Endothelial cell of umbilical vein (primary cell): Measurements from ENCODE around the gene DEPDC5. TPM values are rescaled to one million over a fixed set of nuclear protein-coding genes. Genes with fewer than 3 reads are reported as not detected.

Experiments used
- BruUV-seq: library from RNA; stranded (reverse); fragments of 400-500 nt; replicated peaks from 2 replicates; lab custom pipeline; 2021; lab: Mats Ljungman, UMichigan
- CTCF ChIA-PET: fragments of 300-600, 350-600 bp; sonication (Branson Sonifier 250); formaldehyde crosslinking; loops from one replicate; lab custom pipeline; 2021; ENCODE audit warnings: antibody characterized with exemption, inconsistent platforms; lab: Charles Lee
- POLR2A ChIA-PET: fragments of 300-600, 350-600 bp; sonication (Branson Sonifier 250); formaldehyde crosslinking; loops from one replicate; lab custom pipeline; 2021; ENCODE audit warnings: antibody characterized with exemption, inconsistent platforms; lab: Charles Lee
- DNase-seq: peaks from one replicate; pipeline ENCODE4 v3.0.0-alpha.2; 2011; ENCODE audit warnings: low read depth, low spot score
- FAIRE-seq: peaks from 2 replicates; lab custom pipeline; 2011; peaks lifted over from hg19 to GRCh38; lab: Jason Lieb, UNC
- H2AFZ ChIP-seq: 2 replicates; pipeline ENCODE4 v1.6.0; 2012; ENCODE audit warnings: low read depth, low read length, control low read depth, inconsistent platforms
- H3K27ac ChIP-seq: 2 replicates; pipeline ENCODE4 v1.5.1; 2011; ENCODE audit warnings: low read depth, mild to moderate bottlenecking, control low read depth, low read length, moderate library complexity; ENCODE audit not compliant: insufficient read depth
- H3K27me3 ChIP-seq, 2 experiments: 2 replicates each; pipeline versions ENCODE4 v1.6.0 to v1.6.1; 2011; ENCODE audit warnings: low read length in 2 of 2, mixed read lengths in 1 of 2; ENCODE audit not compliant: control insufficient read depth in 2 of 2, insufficient read depth in 2 of 2
- H3K36me3 ChIP-seq, 2 experiments: 2 replicates in 1 of 2; 3 replicates in 1 of 2; pipeline ENCODE4 v1.5.1; 2011; ENCODE audit warnings: low read length in 2 of 2, mild to moderate bottlenecking in 1 of 2, moderate library complexity in 1 of 2; ENCODE audit not compliant: control insufficient read depth in 2 of 2, insufficient read depth in 2 of 2; ENCODE audit errors: extremely low read depth in 1 of 2
- H3K4me1 ChIP-seq: 3 replicates; pipeline ENCODE4 v1.5.1; 2011; ENCODE audit warnings: mild to moderate bottlenecking, low read length; ENCODE audit not compliant: control insufficient read depth, insufficient read depth; ENCODE audit errors: extremely low read depth
- H3K4me2 ChIP-seq: 2 replicates; pipeline ENCODE4 v1.6.1; 2011; ENCODE audit warnings: low read length, control low read depth, mixed read lengths; ENCODE audit not compliant: insufficient read depth
- H3K4me3 ChIP-seq, 3 experiments: fragments of 200-600 bp in 1 of 3; sonication (generic), shearing (Covaris generic) in 1 of 3; replicated peaks in 1 of 3; 2 replicates each; pipeline ENCODE4 v1.5.1; 2011 to 2016; ENCODE audit warnings: control low read depth in 3 of 3, low read length in 3 of 3, mild to moderate bottlenecking in 2 of 3, inconsistent platforms in 1 of 3, low read depth in 1 of 3, moderate library complexity in 1 of 3; ENCODE audit not compliant: insufficient read depth in 1 of 3
- H3K79me2 ChIP-seq: 2 replicates; pipeline ENCODE4 v1.6.0; 2012; ENCODE audit warnings: low read length, inconsistent platforms; ENCODE audit not compliant: control insufficient read depth, insufficient read depth
- H3K9ac ChIP-seq: replicated peaks from 2 replicates; pipeline ENCODE3; 2011; ENCODE audit warnings: low read length, control low read depth; ENCODE audit not compliant: insufficient read depth; ENCODE audit errors: extremely low read depth
- H3K9me1 ChIP-seq: replicated peaks from 3 replicates; pipeline ENCODE4 v1.6.0; 2011; ENCODE audit warnings: mild to moderate bottlenecking, low read length; ENCODE audit not compliant: control insufficient read depth, insufficient read depth; ENCODE audit errors: extremely low read depth
- H3K9me3 ChIP-seq: replicated peaks from 2 replicates; pipeline ENCODE4 v1.5.1; 2012; ENCODE audit warnings: low read length, inconsistent platforms; ENCODE audit not compliant: control insufficient read depth, insufficient read depth
- H4K20me1 ChIP-seq: replicated peaks from 2 replicates; pipeline ENCODE3; 2011; ENCODE audit warnings: mild to moderate bottlenecking, low read length; ENCODE audit not compliant: control insufficient read depth, insufficient read depth; ENCODE audit errors: extremely low read depth
- CTCF ChIP-seq, 2 donors: IDR thresholded peaks; 1 replicate in 1 of 2; 2 replicates in 1 of 2; pipeline ENCODE4 v1.5.1; 2011; ENCODE audit warnings: low read length in 2 of 2, mild to moderate bottlenecking in 2 of 2, moderate library complexity in 2 of 2, control low read depth in 1 of 2, inconsistent platforms in 1 of 2, low read depth in 1 of 2; ENCODE audit not compliant: insufficient read depth in 1 of 2; ENCODE audit errors: extremely low read depth in 1 of 2
- EZH2 ChIP-seq: IDR thresholded peaks from 2 replicates; pipeline ENCODE4 v1.6.1; 2012; ENCODE audit warnings: borderline replicate concordance, low read depth, mild to moderate bottlenecking, moderate library complexity, low read length, inconsistent platforms; ENCODE audit not compliant: severe bottlenecking
- FOS ChIP-seq: IDR thresholded peaks from 2 replicates; pipeline ENCODE4 v1.6.1; 2011; ENCODE audit warnings: mild to moderate bottlenecking, low read length, moderate library complexity, borderline replicate concordance; ENCODE audit not compliant: insufficient read depth
- GATA2 ChIP-seq: IDR thresholded peaks from 2 replicates; pipeline ENCODE4 v1.7.0; 2011; ENCODE audit warnings: low read depth, mild to moderate bottlenecking, moderate library complexity, mixed read lengths, low read length; ENCODE audit not compliant: insufficient read length, insufficient read depth
- JUN ChIP-seq: IDR thresholded peaks from 2 replicates; pipeline ENCODE4 v1.6.1; 2011; ENCODE audit warnings: borderline replicate concordance, low read depth; ENCODE audit not compliant: insufficient read length, insufficient read depth
- MAX ChIP-seq: IDR thresholded peaks from 2 replicates; pipeline ENCODE4 v1.6.1; 2011; ENCODE audit not compliant: insufficient read depth, insufficient read length
- MYC ChIP-seq: IDR thresholded peaks from one replicate; pipeline ENCODE4 v1.6.1; 2011; ENCODE audit warnings: mild to moderate bottlenecking, low read depth, low read length
- POLR2A ChIP-seq: IDR thresholded peaks from 2 replicates; pipeline ENCODE4 v1.6.1; 2012; ENCODE audit warnings: low read depth, mild to moderate bottlenecking, control low read depth, low read length
- POLR2AphosphoS5 ChIP-seq: IDR thresholded peaks from 2 replicates; pipeline ENCODE4 v1.6.1; 2012; ENCODE audit warnings: low read depth, mild to moderate bottlenecking, control low read depth, low read length, moderate library complexity; ENCODE audit not compliant: insufficient read depth
- dilution Hi-C: fragments of 300-500 bp; cut with MboI; formaldehyde crosslinking; loops from one replicate; pipeline ENCODE4 v1.15.0; 2019; ENCODE audit warnings: low sequenced_read_pairs; ENCODE audit not compliant: extremely low pct_ligation_motif_present
- intact Hi-C: fragments of 100-400 bp; cut with micrococcal nuclease; formaldehyde crosslinking; loops from one replicate; pipeline ENCODE4 v1.10.0; 2022
- polyA plus RNA-seq, 4 experiments: library from polyadenylated mRNA; depleted of rRNA in 3 of 4; stranded (reverse) in 3 of 4; unstranded in 1 of 4; fragments of >200 nt; gene quantifications; 2 replicates each; pipeline versions ENCODE4 v1.2.1 to v1.2.3, GENCODE V29; 2011 to 2012; ENCODE audit warnings: missing spikeins in 1 of 4
- total RNA-seq: library from RNA; stranded (reverse); gene quantifications from 2 replicates; pipeline ENCODE4 v1.2.3, GENCODE V29; 2021

The DEPDC5 gene
- total and polyA plus RNA-seq, 2 donors (not counting 3 experiments of a cell fraction or from before 2014, with no cell fraction given) = 13.1 to 36.6 TPM

- FAIRE-seq (no peak), DNase-seq (no peak)
- Histone ChIP-seq H3K9me1 (no peaks in the 10 kb centered on the region), H3K79me2 (peaks cover 67% of the 10 kb centered on the region), H3K9ac (no peak overlapping the region), H3K27me3 (no peaks in the 10 kb centered on the region), H3K36me3 (peaks cover 4 to 5% of the 10 kb centered on the region in 2 experiments), H3K4me1 (no peaks in the 10 kb centered on the region), H3K4me3 (no peak overlapping the region), H2AFZ (no peak overlapping the region), H4K20me1 (peaks cover 3% of the 10 kb centered on the region), H3K27ac (no peak overlapping the region), H3K9me3 (no peaks in the 10 kb centered on the region), H3K4me2 (no peak overlapping the region)
- intact Hi-C loops (no loop called here), dilution Hi-C loops (no loop called here)
- TF ChIP-seq CTCF (IDR thresholded peaks at IDR 0.05; ENCODE audit: extremely low read depth in 1 of 2, insufficient read depth in 1 of 2, low read depth in 1 of 2, low read length in 2 of 2) (no peak), EZH2 (no peak), GATA2 (no peak), JUN (no peak), MAX (no peak), POLR2A (no peak), POLR2AphosphoS5 (no peak), FOS (no peak), MYC (no peak)
- no TSS peak for BruUV-seq
- ChIA-PET CTCF (no interaction called here), POLR2A (no interaction called here)
Measured at GRCh38 chr22:31734512-31734911, 19.3 kb upstream of the DEPDC5 start.
